GM23338 (cell line): ENCODE results near the gene MTF1. TPM values are rescaled to one million over a fixed set of nuclear protein-coding genes. Genes with fewer than 3 reads are reported as not detected.

Experiments
- ATAC-seq: fragments of 200-7000 bp; cut with Tn5 transposase; 3 replicates; pipeline ENCODE4 v1.9.1; 2020
- DNase-seq: peaks from one replicate; pipeline ENCODE4 v3.0.0-alpha.2; 2015; ENCODE audit warnings: low spot score
- H2AFZ ChIP-seq: fragments of 200-600 bp; sonication (generic); 2 replicates; pipeline ENCODE4 v1.8.0; 2016; ENCODE audit warnings: antibody characterized with exemption, mild to moderate bottlenecking, moderate library complexity
- H3F3A ChIP-seq: fragments of 200-600 bp; sonication (generic); replicated peaks from 2 replicates; pipeline ENCODE4 v1.8.0; 2017; ENCODE audit warnings: antibody characterized with exemption, mixed run types, low read depth
- H3K27ac ChIP-seq: fragments of 200-600 bp; sonication (generic); 2 replicates; pipeline ENCODE4 v1.6.1; 2016; ENCODE audit warnings: low read depth
- H3K27me3 ChIP-seq: fragments of 200-600 bp; sonication (generic); 2 replicates; pipeline ENCODE4 v1.8.0; 2016; ENCODE audit warnings: mild to moderate bottlenecking, mixed run types, moderate library complexity; ENCODE audit not compliant: insufficient read depth
- H3K36me3 ChIP-seq: fragments of 200-600 bp; sonication (generic); 2 replicates; pipeline ENCODE4 v1.8.0; 2016; ENCODE audit warnings: mild to moderate bottlenecking; ENCODE audit not compliant: insufficient read depth
- H3K4me1 ChIP-seq: fragments of 200-600 bp; sonication (generic); 2 replicates; pipeline ENCODE4 v1.8.0; 2016; ENCODE audit warnings: mild to moderate bottlenecking, moderate library complexity; ENCODE audit not compliant: insufficient read depth
- H3K4me2 ChIP-seq: fragments of 200-600 bp; sonication (generic); 2 replicates; pipeline ENCODE4 v1.7.1; 2017; ENCODE audit warnings: mixed run types
- H3K4me3 ChIP-seq: fragments of 200-600 bp; sonication (generic); 2 replicates; pipeline ENCODE4 v1.6.1; 2016; ENCODE audit warnings: mixed run types
- H3K79me2 ChIP-seq: fragments of 200-600 bp; sonication (generic); replicated peaks from 2 replicates; pipeline ENCODE4 v1.8.0; 2017; ENCODE audit warnings: mild to moderate bottlenecking; ENCODE audit not compliant: insufficient read depth
- H3K9me2 ChIP-seq: fragments of 200-600 bp; sonication (generic); 2 replicates; pipeline ENCODE4 v1.8.0; 2017; ENCODE audit not compliant: insufficient read depth
- H4K20me1 ChIP-seq: fragments of 200-600 bp; sonication (generic); replicated peaks from 2 replicates; pipeline ENCODE4 v1.8.0; 2017; ENCODE audit warnings: mild to moderate bottlenecking; ENCODE audit not compliant: insufficient read depth
- H3K27ac Mint-ChIP-seq: 2 replicates; pipeline ENCODE4 v1.8.0; 2020; ENCODE audit warnings: inconsistent platforms, mild to moderate bottlenecking, moderate library complexity, mixed read lengths
- H3K27me3 Mint-ChIP-seq: 3 replicates; pipeline ENCODE4 v1.8.0; 2022; ENCODE audit warnings: low read depth, mild to moderate bottlenecking, moderate library complexity, mixed read lengths, inconsistent platforms; ENCODE audit not compliant: insufficient read depth, poor library complexity
- H3K36me3 Mint-ChIP-seq: 3 replicates; pipeline ENCODE4 v1.8.0; 2021; ENCODE audit warnings: low read depth, mild to moderate bottlenecking, inconsistent platforms, moderate library complexity, mixed read lengths
- H3K4me1 Mint-ChIP-seq: 3 replicates; pipeline ENCODE4 v1.8.0; 2020; ENCODE audit warnings: mild to moderate bottlenecking, inconsistent platforms, mixed read lengths
- H3K4me3 Mint-ChIP-seq: 3 replicates; pipeline ENCODE4 v1.8.0; 2021; ENCODE audit warnings: moderate library complexity, mild to moderate bottlenecking, inconsistent platforms, mixed read lengths
- H3K9me3 Mint-ChIP-seq: 3 replicates; pipeline ENCODE4 v1.8.0; 2020; ENCODE audit warnings: moderate library complexity, mild to moderate bottlenecking, inconsistent platforms, mixed read lengths
- CTCF ChIP-seq, 2 experiments: fragments of 200-600 bp in 1 of 2; sonication (generic) in 1 of 2; conservative IDR thresholded peaks; 2 replicates each; pipeline versions ENCODE4 v1.5.1 to v1.6.1; 2016 to 2017; ENCODE audit warnings: antibody characterized with exemption in 2 of 2, low read depth in 2 of 2, mild to moderate bottlenecking in 2 of 2, moderate library complexity in 1 of 2
- ETS1 ChIP-seq: IDR thresholded peaks from 2 replicates; pipeline ENCODE4 v1.6.1; 2016; ENCODE audit warnings: antibody characterized with exemption
- EZH2phosphoT487 ChIP-seq: fragments of 200-600 bp; sonication (generic); IDR thresholded peaks from one replicate; pipeline ENCODE4 v1.8.1; 2018; ENCODE audit warnings: antibody characterized with exemption; ENCODE audit not compliant: unreplicated experiment
- POLR2AphosphoS5 ChIP-seq: IDR thresholded peaks from 2 replicates; pipeline ENCODE4 v1.6.1; 2016; ENCODE audit warnings: antibody characterized with exemption, low read depth
- ZNF462 ChIP-seq: fragments of 250-450 bp; sonication (Bioruptor Pico); IDR thresholded peaks from 2 replicates; pipeline ENCODE4 v1.5.0; 2020; ENCODE audit warnings: mild to moderate bottlenecking, moderate library complexity
- polyA plus RNA-seq: library from polyadenylated mRNA; unstranded; fragments of >200 nt; fragmentation: Nextera tagmentation; extraction: Ambion mirVana; gene quantifications from 2 replicates; pipeline ENCODE4 v1.2.1, GENCODE V29; 2016
- total RNA-seq: library from RNA; depleted of rRNA; stranded (reverse); fragments of >200 nt; shearing (Covaris generic); gene quantifications from 2 replicates; pipeline ENCODE4 v1.2.3, GENCODE V29; 2014

Gene MTF1
- total and polyA plus RNA-seq, 2 experiments from 2014 or later = 4.5 to 5.6 TPM

GRCh38 chr1:37831809-37832208 is 27.6 kb downstream of the MTF1 start:
- H3K4me3 ChIP-seq = no peak overlapping the region
- H3K27ac ChIP-seq = no peak overlapping the region
- no peaks in the 10 kb centered on the region for H3K9me2 ChIP-seq
- Mint-ChIP-seq H3K36me3 (peaks cover 47% of the 10 kb centered on the region), H3K27me3 (no peaks in the 10 kb centered on the region), H3K4me3 (no peak overlapping the region), H3K27ac (no peak overlapping the region), H3K9me3 (no peaks in the 10 kb centered on the region), H3K4me1 (no peaks in the 10 kb centered on the region)
- no peak for ATAC-seq
- H3K27me3 ChIP-seq = no peaks in the 10 kb centered on the region
- DNase-seq = no peak
- H3K79me2 ChIP-seq = no peaks in the 10 kb centered on the region
- peaks cover 33% of the 10 kb centered on the region for H3K36me3 ChIP-seq
- H3F3A ChIP-seq = no peaks in the 10 kb centered on the region
- no peak overlapping the region for H2AFZ ChIP-seq
- H3K4me2 ChIP-seq = no peak overlapping the region
- peaks cover 3% of the 10 kb centered on the region; the same call in 1 of the 2 replicates for H4K20me1 ChIP-seq
- H3K4me1 ChIP-seq = no peaks in the 10 kb centered on the region
- TF ChIP-seq CTCF (conservative IDR thresholded peaks at IDR 0.05; ENCODE audit: low read depth in 2 of 2) = no peak
- TF ChIP-seq POLR2AphosphoS5 = no peak
- no peak for TF ChIP-seq ZNF462
- no peak for TF ChIP-seq ETS1
- TF ChIP-seq EZH2phosphoT487 = no peak
